HEK293 (cell line): ENCODE measurements around the gene SLC38A8.

Experiments used
- KLF10 ChIP-seq: fragments of 450-650 bp; IDR thresholded peaks from 2 replicates; pipeline ENCODE4 v1.5.1; 2018; ENCODE audit warnings: missing biosample characterization, mild to moderate bottlenecking, missing genetic modification characterization
- KLF16 ChIP-seq: fragments of 450-650 bp; formaldehyde crosslinking; IDR thresholded peaks from 2 replicates; pipeline ENCODE4 v1.5.1; 2017; ENCODE audit warnings: missing biosample characterization, missing genetic modification characterization
- TCF7L2 ChIP-seq: IDR thresholded peaks from 2 replicates; pipeline ENCODE4 v1.6.1; 2011; ENCODE audit warnings: low read depth, mild to moderate bottlenecking, inconsistent platforms, low read length, moderate library complexity, borderline replicate concordance
- ZBTB11 ChIP-seq: fragments of 450-650 bp; formaldehyde crosslinking; conservative IDR thresholded peaks from 2 replicates; pipeline ENCODE4 v1.5.1; 2016; ENCODE audit warnings: low read depth, missing biosample characterization, missing genetic modification characterization
- ZBTB49 ChIP-seq: fragments of 450-650 bp; formaldehyde crosslinking; IDR thresholded peaks from 2 replicates; pipeline ENCODE4 v1.5.1; 2016; ENCODE audit warnings: missing biosample characterization, missing genetic modification characterization, low read depth
- ZNF335 ChIP-seq: fragments of 450-650 bp; formaldehyde crosslinking; conservative IDR thresholded peaks from 2 replicates; pipeline ENCODE4 v1.5.1; 2016; ENCODE audit warnings: missing biosample characterization, missing genetic modification characterization
- ZNF792 ChIP-seq: fragments of 450-650 bp; formaldehyde crosslinking; IDR thresholded peaks from 2 replicates; pipeline ENCODE4 v1.5.1; 2016; ENCODE audit warnings: missing biosample characterization, missing genetic modification characterization
- ZNF830 ChIP-seq: fragments of 450-650 bp; IDR thresholded peaks from 2 replicates; pipeline ENCODE4 v1.5.0; 2018; ENCODE audit warnings: missing biosample characterization, missing genetic modification characterization, low read depth, mild to moderate bottlenecking, moderate library complexity
- TF ChIP-seq, protein P1 (sequence below): fragments of 450-650 bp; formaldehyde crosslinking; IDR thresholded peaks from 2 replicates; pipeline ENCODE4 v1.5.1; 2016; ENCODE audit warnings: missing biosample characterization, missing genetic modification characterization
- TF ChIP-seq, protein P2 (sequence below): fragments of 450-650 bp; formaldehyde crosslinking; IDR thresholded peaks from 2 replicates; pipeline ENCODE4 v1.5.1; 2016; ENCODE audit warnings: missing biosample characterization, missing genetic modification characterization

DNA sequence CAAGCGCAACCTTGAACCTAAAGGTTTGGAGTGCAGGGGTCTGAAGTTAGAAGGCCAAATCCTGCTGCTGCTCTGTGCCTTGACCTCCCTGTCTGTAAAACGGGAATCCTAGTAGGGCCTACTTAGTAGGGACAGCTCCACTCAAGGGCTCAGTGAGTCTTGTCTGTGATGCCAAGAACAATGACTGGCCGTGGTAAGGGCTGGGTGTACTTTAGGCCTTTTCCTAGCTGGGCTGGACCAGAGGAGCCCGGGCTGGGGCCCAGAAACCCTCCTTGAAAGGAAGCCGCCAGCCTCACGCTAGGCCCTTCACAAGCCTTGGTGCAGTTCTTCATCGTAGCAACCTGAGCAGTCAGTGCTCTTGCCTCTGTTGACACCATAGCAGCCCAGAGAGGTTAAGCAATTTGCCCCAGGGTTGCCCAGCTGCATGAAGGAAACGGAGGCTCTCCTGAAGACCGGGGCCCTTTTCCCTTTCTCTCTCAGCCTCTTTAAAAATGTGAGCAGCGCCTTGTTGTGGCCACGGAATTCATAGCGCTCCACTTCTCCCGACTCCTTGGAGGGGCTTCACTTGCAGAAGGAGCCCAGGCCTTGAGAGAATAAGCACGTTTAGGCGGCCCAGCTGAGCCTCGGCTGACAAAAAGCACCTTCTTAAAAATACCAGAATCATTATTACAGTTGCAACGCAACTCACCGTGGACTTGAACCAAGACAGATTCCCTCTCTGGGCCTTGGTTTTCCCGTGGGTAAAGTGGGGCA, 70.2 kb downstream of the SLC38A8 start:
- TF ChIP-seq ZBTB49 = no peak
- no peak for TF ChIP-seq ZNF792 (tag by site-specific recombination)
- no peak for TF ChIP-seq ZBTB11 (tag by site-specific recombination)
- no peak for TF ChIP-seq ZNF830
- TF ChIP-seq, protein P1, sequence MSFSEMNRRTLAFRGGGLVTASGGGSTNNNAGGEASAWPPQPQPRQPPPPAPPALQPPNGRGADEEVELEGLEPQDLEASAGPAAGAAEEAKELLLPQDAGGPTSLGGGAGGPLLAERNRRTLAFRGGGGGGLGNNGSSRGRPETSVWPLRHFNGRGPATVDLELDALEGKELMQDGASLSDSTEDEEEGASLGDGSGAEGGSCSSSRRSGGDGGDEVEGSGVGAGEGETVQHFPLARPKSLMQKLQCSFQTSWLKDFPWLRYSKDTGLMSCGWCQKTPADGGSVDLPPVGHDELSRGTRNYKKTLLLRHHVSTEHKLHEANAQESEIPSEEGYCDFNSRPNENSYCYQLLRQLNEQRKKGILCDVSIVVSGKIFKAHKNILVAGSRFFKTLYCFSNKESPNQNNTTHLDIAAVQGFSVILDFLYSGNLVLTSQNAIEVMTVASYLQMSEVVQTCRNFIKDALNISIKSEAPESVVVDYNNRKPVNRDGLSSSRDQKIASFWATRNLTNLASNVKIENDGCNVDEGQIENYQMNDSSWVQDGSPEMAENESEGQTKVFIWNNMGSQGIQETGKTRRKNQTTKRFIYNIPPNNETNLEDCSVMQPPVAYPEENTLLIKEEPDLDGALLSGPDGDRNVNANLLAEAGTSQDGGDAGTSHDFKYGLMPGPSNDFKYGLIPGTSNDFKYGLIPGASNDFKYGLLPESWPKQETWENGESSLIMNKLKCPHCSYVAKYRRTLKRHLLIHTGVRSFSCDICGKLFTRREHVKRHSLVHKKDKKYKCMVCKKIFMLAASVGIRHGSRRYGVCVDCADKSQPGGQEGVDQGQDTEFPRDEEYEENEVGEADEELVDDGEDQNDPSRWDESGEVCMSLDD (tag by site-specific recombination) = no peak
- TF ChIP-seq KLF10 = no peak
- no peak for TF ChIP-seq TCF7L2
- no peak for TF ChIP-seq ZNF335 (tag by site-specific recombination)
- no peak for TF ChIP-seq KLF16
- TF ChIP-seq, protein P2, sequence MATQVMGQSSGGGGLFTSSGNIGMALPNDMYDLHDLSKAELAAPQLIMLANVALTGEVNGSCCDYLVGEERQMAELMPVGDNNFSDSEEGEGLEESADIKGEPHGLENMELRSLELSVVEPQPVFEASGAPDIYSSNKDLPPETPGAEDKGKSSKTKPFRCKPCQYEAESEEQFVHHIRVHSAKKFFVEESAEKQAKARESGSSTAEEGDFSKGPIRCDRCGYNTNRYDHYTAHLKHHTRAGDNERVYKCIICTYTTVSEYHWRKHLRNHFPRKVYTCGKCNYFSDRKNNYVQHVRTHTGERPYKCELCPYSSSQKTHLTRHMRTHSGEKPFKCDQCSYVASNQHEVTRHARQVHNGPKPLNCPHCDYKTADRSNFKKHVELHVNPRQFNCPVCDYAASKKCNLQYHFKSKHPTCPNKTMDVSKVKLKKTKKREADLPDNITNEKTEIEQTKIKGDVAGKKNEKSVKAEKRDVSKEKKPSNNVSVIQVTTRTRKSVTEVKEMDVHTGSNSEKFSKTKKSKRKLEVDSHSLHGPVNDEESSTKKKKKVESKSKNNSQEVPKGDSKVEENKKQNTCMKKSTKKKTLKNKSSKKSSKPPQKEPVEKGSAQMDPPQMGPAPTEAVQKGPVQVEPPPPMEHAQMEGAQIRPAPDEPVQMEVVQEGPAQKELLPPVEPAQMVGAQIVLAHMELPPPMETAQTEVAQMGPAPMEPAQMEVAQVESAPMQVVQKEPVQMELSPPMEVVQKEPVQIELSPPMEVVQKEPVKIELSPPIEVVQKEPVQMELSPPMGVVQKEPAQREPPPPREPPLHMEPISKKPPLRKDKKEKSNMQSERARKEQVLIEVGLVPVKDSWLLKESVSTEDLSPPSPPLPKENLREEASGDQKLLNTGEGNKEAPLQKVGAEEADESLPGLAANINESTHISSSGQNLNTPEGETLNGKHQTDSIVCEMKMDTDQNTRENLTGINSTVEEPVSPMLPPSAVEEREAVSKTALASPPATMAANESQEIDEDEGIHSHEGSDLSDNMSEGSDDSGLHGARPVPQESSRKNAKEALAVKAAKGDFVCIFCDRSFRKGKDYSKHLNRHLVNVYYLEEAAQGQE = no peak
